Astrocyte (in vitro differentiated cells and primary cell): ENCODE data around the gene NDUFB7. TPM values are rescaled to one million over a fixed set of nuclear protein-coding genes. Genes with fewer than 3 reads are reported as not detected.

ENCODE experiments used
- DNase-seq: peaks from one replicate; pipeline ENCODE4 v3.0.0-alpha.2; 2010; ENCODE audit warnings: low read depth
- FAIRE-seq: peaks from 2 replicates; lab custom pipeline; 2011; peaks lifted over from hg19 to GRCh38; lab: Jason Lieb, UNC
- H2AFZ ChIP-seq: 2 replicates; pipeline ENCODE4 v1.6.0; 2012; ENCODE audit warnings: low read depth, low read length, inconsistent platforms
- H3K27ac ChIP-seq: 2 replicates; pipeline ENCODE4 v1.5.1; 2011; ENCODE audit warnings: low read depth, low read length, inconsistent platforms
- H3K27me3 ChIP-seq: 2 replicates; pipeline ENCODE4 v1.6.0; 2011; ENCODE audit warnings: low read length, inconsistent platforms; ENCODE audit not compliant: insufficient read depth
- H3K36me3 ChIP-seq: 2 replicates; pipeline ENCODE4 v1.5.1; 2011; ENCODE audit warnings: low read length, inconsistent platforms; ENCODE audit not compliant: insufficient read depth
- H3K4me1 ChIP-seq: 2 replicates; pipeline ENCODE4 v1.5.1; 2011; ENCODE audit warnings: low read length, inconsistent platforms; ENCODE audit not compliant: insufficient read depth
- H3K4me2 ChIP-seq: 2 replicates; pipeline ENCODE4 v1.6.0; 2012; ENCODE audit warnings: low read length, inconsistent platforms
- H3K4me3 ChIP-seq: 2 replicates; pipeline ENCODE4 v1.5.1; 2011; ENCODE audit warnings: low read depth, mild to moderate bottlenecking, low read length, inconsistent platforms; ENCODE audit not compliant: insufficient read depth
- H3K79me2 ChIP-seq: 2 replicates; pipeline ENCODE4 v1.6.0; 2012; ENCODE audit warnings: mild to moderate bottlenecking, low read length, inconsistent platforms; ENCODE audit not compliant: insufficient read depth
- H3K9ac ChIP-seq: 2 replicates; pipeline ENCODE4 v1.6.0; 2012; ENCODE audit warnings: mild to moderate bottlenecking, low read length, inconsistent platforms
- H3K9me3 ChIP-seq: 2 replicates; pipeline ENCODE4 v1.5.1; 2012; ENCODE audit warnings: low read depth, mild to moderate bottlenecking, low read length, inconsistent platforms; ENCODE audit not compliant: insufficient read depth
- H4K20me1 ChIP-seq: 2 replicates; pipeline ENCODE4 v1.6.0; 2012; ENCODE audit warnings: low read length, inconsistent platforms; ENCODE audit not compliant: insufficient read depth
- H3K27ac Mint-ChIP-seq: one replicate; pipeline ENCODE4 v1.8.0; 2021; ENCODE audit warnings: mild to moderate bottlenecking, mixed read lengths; ENCODE audit not compliant: unreplicated experiment
- H3K27me3 Mint-ChIP-seq: one replicate; pipeline ENCODE4 v1.8.0; 2021; ENCODE audit warnings: low read depth, mixed read lengths; ENCODE audit not compliant: unreplicated experiment
- H3K36me3 Mint-ChIP-seq: one replicate; pipeline ENCODE4 v1.8.0; 2021; ENCODE audit warnings: low read depth, mixed read lengths; ENCODE audit not compliant: unreplicated experiment
- H3K4me1 Mint-ChIP-seq: one replicate; pipeline ENCODE4 v1.8.0; 2021; ENCODE audit warnings: low read depth, mixed read lengths; ENCODE audit not compliant: unreplicated experiment
- H3K4me3 Mint-ChIP-seq: one replicate; pipeline ENCODE4 v1.8.0; 2021; ENCODE audit warnings: mild to moderate bottlenecking, moderate library complexity, mixed read lengths; ENCODE audit not compliant: unreplicated experiment
- H3K9me3 Mint-ChIP-seq: one replicate; pipeline ENCODE4 v1.8.0; 2021; ENCODE audit warnings: mild to moderate bottlenecking, mixed read lengths; ENCODE audit not compliant: unreplicated experiment
- CTCF ChIP-seq: IDR thresholded peaks from 2 replicates; pipeline ENCODE4 v1.5.1; 2011; ENCODE audit warnings: low read depth, mild to moderate bottlenecking, inconsistent platforms, low read length, moderate library complexity; ENCODE audit not compliant: insufficient read depth
- EZH2 ChIP-seq: IDR thresholded peaks from 2 replicates; pipeline ENCODE4 v1.6.1; 2012; ENCODE audit warnings: mild to moderate bottlenecking, low read length, inconsistent platforms; ENCODE audit not compliant: insufficient read depth
- total RNA-seq: library from RNA; stranded (reverse); gene quantifications from 2 replicates; pipeline ENCODE4 v1.2.1, GENCODE V29; 2021

NDUFB7 gene
- total RNA-seq, 1 donor from 2014 or later, result 161 TPM

- TF ChIP-seq EZH2, result no peak
- no peak for TF ChIP-seq CTCF
- H3K9ac ChIP-seq, result peak overlapping the region; percentile 56
Measured at GRCh38 chr19:14519860-14520407, 51.9 kb downstream of the NDUFB7 start.

GRCh38 chr19:14519245-14519859 is 52.5 kb downstream of the NDUFB7 start:
- Histone ChIP-seq H4K20me1 (peaks cover 33% of the 10 kb centered on the region), H3K27ac (peak overlapping the region; percentile 86), H3K79me2 (peaks cover 38% of the 10 kb centered on the region), H3K36me3 (peaks cover 21% of the 10 kb centered on the region), H2AFZ (no peak overlapping the region), H3K4me2 (peak overlapping the region; percentile 28), H3K9me3 (no peaks in the 10 kb centered on the region), H3K9ac (peak overlapping the region; percentile 56), H3K27me3 (no peaks in the 10 kb centered on the region), H3K4me3 (no peak overlapping the region), H3K4me1 (peaks cover 34% of the 10 kb centered on the region)
- Mint-ChIP-seq H3K4me1 (peaks cover 37% of the 10 kb centered on the region), H3K27me3 (no peaks in the 10 kb centered on the region), H3K36me3 (peaks cover 23% of the 10 kb centered on the region), H3K27ac (peak overlapping the region; percentile 96), H3K4me3 (peak overlapping the region; percentile 78), H3K9me3 (peaks cover 1% of the 10 kb centered on the region)
- TF ChIP-seq CTCF (no peak), EZH2 (no peak)
- no peak for FAIRE-seq
- DNase-seq, result no peak

More at GRCh38 chr19:14519860-14520407, 51.9 kb downstream of the NDUFB7 start:
- Mint-ChIP-seq H3K27me3 (no peaks in the 10 kb centered on the region), H3K4me1 (peaks cover 32% of the 10 kb centered on the region), H3K4me3 (no peak overlapping the region), H3K27ac (peak overlapping the region; percentile 96), H3K9me3 (peaks cover 1% of the 10 kb centered on the region), H3K36me3 (peaks cover 18% of the 10 kb centered on the region)
- DNase-seq, result peak; percentile 80
- H2AFZ ChIP-seq, result no peak overlapping the region
- H3K4me2 ChIP-seq, result peak overlapping the region; percentile 28
- peaks cover 34% of the 10 kb centered on the region for H3K4me1 ChIP-seq
- H3K27me3 ChIP-seq, result no peaks in the 10 kb centered on the region
- peak overlapping the region; percentile 86 for H3K27ac ChIP-seq
- H3K9me3 ChIP-seq, result no peaks in the 10 kb centered on the region
- H3K79me2 ChIP-seq, result peaks cover 32% of the 10 kb centered on the region
- no peak for FAIRE-seq
- H3K36me3 ChIP-seq, result peaks cover 15% of the 10 kb centered on the region
- peaks cover 27% of the 10 kb centered on the region for H4K20me1 ChIP-seq
- no peak overlapping the region for H3K4me3 ChIP-seq
